ENCODE results near the gene DMBT1.

- TF ChIP-seq EZH2phosphoT487 (IDR thresholded peaks at IDR 0.05; ENCODE audit: low read depth) = no peak
- no peak for TF ChIP-seq CTCF (IDR thresholded peaks at IDR 0.05; ENCODE audit: low read depth, low read length)
Measured at GRCh38 chr10:122662231-122662630, 101.7 kb downstream of the DMBT1 start.

All from OCI-LY3 (cell line).